NB4 (cell line): ENCODE results near the gene TNFAIP6.
"Not testable (repeated sequence)": the region's sequence is repeated elsewhere in the genome, so short reads cannot be mapped to it uniquely, and the experiment has no call there.

ENCODE experiments used
- MAX ChIP-seq: IDR thresholded peaks from 2 replicates; pipeline ENCODE4 v1.6.1; 2011; ENCODE audit warnings: low read depth, low read length
- MYC ChIP-seq: IDR thresholded peaks from 2 replicates; pipeline ENCODE4 v1.6.1; 2011; ENCODE audit warnings: low read depth, low read length
- POLR2A ChIP-seq: IDR thresholded peaks from 2 replicates; pipeline ENCODE4 v1.6.1; 2011; ENCODE audit warnings: mild to moderate bottlenecking; ENCODE audit not compliant: insufficient read length; ENCODE audit errors: extremely low read depth
- TF ChIP-seq, protein P1 (sequence below): IDR thresholded peaks from one replicate; pipeline ENCODE4 v1.5.1; 2012; ENCODE audit warnings: low read depth, low read length

- TF ChIP-seq, protein P1, sequence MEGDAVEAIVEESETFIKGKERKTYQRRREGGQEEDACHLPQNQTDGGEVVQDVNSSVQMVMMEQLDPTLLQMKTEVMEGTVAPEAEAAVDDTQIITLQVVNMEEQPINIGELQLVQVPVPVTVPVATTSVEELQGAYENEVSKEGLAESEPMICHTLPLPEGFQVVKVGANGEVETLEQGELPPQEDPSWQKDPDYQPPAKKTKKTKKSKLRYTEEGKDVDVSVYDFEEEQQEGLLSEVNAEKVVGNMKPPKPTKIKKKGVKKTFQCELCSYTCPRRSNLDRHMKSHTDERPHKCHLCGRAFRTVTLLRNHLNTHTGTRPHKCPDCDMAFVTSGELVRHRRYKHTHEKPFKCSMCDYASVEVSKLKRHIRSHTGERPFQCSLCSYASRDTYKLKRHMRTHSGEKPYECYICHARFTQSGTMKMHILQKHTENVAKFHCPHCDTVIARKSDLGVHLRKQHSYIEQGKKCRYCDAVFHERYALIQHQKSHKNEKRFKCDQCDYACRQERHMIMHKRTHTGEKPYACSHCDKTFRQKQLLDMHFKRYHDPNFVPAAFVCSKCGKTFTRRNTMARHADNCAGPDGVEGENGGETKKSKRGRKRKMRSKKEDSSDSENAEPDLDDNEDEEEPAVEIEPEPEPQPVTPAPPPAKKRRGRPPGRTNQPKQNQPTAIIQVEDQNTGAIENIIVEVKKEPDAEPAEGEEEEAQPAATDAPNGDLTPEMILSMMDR: not testable (repeated sequence)
- not testable (repeated sequence) for TF ChIP-seq POLR2A, MAX, MYC
Observed at GRCh38 chr2:151310313-151310712, 47.1 kb upstream of the TNFAIP6 start.
